Activated CD4-positive, alpha-beta T cell treated with anti-CD3 and anti-CD28 coated beads, Interleukin-2, amount 50 U/mL, for 16 hours (primary cell): Measurements from ENCODE around the gene PIH1D1.
A peak's percentile ranks its signal among the peaks of the same experiment; 100 is the strongest.

Experiments used
- DNase-seq: peaks from one replicate; pipeline ENCODE4 v3.0.0-alpha.2; 2020

The PIH1D1 gene

GRCh38 chr19:49415102-49415809 lies 36.4 kb downstream of the PIH1D1 start:
- DNase-seq, result no peak

DNA sequence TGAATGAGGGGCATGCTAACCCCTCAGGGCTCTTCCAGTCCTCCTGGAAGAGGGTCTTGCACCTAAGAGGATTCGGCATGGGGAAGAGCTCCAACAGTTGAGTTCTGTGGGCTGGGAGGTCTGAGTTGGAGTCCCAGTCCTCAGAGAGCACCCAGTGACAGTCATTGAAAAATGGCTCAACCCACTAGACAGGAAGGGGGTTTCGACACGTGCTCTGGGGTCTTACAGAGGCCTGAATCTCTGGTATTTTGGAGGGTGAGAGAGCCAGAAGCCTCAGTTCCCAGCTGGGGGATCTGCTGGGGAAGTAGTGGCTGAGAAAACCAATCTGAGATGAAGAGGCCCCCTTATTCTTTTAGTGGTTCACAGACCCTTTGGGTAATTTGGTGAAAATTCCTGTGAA lies 37.4 kb downstream of the PIH1D1 start:
- DNase-seq, result no peak

DNA sequence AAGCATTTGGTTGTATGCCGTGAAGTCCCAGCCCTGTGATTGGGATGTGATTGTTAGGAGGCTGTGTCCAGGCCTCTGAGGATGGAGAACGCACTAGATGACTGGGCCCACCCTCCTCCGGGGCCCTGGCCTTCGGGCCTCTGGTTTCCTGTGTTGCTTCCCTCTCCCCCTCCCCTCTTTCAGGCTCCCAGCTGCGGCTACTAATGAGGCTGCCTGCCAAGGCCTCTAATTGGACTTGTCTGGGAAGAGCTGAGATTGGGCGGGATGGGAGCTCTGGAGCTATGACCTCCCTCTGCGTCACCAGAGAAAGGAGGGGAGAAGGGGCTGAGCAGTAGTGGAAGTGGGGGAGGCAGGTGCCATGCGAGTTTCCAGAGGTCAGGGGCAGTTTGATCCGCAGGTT lies 38.3 kb downstream of the PIH1D1 start:
- DNase-seq, result no peak

DNA sequence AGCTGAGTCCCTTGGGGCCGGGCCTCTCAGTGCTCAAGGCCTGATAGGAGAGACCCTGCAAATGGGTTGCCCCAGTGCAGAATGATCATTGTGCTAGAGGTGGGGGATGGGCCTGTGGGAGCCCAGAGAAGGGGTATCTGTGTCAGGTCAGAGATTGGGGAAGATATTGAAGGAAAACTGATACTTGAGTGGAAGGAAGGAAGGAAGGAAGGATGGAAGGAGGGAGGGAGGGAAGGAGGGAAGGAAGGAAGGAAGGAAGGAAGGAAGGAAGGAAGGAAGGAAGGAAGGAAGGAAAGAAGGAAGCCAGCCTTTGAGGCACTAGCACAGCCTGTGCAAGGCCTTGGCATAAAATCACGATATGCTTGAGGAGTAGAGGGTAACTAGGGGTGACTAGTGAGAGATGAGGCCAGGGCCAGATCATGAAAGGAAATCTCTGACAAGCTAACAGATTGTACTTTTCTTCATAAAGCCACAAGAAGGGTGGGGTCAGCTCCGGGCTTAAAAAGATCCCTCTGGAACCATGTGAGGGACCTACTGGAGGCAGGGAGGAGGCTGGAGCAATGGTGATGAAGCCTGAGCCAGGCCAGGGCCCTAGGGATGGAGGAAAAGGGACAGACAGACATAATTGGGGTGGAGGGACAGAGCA lies 39.8 kb downstream of the PIH1D1 start:
- no peak for DNase-seq

- peak; percentile 34 for DNase-seq
These were observed 42.1 kb downstream of the PIH1D1 start for GRCh38 chr19:49409441-49410029.

GRCh38 chr19:49408816-49409440 lies 42.7 kb downstream of the PIH1D1 start:
- no peak for DNase-seq

- DNase-seq, result no peak
These were observed 44.1 kb downstream of the PIH1D1 start for GRCh38 chr19:49407482-49408015.

DNA sequence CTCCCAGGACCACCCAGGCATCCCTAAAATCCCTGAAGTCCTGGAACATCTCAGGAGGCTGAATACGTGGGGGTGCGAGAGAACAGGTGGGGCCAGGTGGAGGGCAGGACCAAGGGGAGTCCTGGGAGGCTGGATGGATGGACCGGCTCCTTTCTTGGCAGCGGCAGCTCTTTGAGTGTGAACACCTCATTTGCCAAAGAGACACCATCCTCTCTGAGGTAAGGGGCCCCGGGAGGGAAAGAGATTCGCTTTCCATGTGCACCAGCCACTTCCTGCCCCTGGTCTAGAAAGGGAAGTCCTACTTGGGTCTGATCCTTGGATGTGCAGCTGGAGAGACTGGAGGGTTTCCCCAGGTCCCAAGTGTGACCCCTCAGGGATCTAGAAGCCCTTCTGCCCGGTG lies 44.5 kb downstream of the PIH1D1 start:
- no peak for DNase-seq

DNA sequence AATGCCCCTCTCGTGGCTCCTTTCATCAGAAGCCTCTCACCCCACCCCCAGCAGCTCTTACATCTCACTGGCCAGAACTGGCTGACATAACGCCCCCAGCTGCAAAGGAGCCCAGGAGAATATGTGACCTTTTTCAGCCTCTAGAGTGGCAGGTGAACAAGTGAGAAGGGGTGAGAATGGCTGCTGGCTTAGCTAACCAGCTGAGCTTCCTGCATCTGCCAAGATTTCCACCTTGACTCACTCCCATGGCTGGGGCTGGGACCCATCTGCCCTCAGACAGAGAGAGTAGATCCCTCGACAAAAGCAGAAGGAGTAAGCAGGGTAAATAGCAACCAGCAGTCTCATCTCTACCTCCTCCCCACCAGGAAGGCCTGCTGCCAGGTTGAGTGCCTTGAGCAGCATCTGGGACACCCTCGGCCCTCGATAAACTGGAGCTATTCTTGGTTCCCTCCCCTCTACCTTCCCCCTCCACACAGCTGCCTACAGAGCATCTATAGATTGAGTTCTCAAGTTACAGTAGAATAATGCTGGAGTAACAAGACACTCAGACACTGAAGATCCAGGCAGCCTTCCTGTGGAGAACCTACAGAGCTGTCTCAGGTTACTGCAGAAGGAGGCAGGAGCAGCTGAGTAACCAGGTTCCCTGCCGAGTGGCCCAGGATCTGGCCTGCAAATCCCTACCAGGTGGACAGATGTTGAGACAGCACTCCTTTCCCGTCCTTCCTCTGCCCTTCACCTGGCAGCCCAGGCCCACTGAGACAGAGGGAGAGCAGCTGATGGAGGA lies 48.0 kb downstream of the PIH1D1 start:
- no peak for DNase-seq

GRCh38 chr19:49400029-49400428 lies 51.6 kb downstream of the PIH1D1 start:
- no peak for DNase-seq

- DNase-seq, result no peak
These were observed 52.7 kb downstream of the PIH1D1 start for GRCh38 chr19:49398931-49399330.

DNA sequence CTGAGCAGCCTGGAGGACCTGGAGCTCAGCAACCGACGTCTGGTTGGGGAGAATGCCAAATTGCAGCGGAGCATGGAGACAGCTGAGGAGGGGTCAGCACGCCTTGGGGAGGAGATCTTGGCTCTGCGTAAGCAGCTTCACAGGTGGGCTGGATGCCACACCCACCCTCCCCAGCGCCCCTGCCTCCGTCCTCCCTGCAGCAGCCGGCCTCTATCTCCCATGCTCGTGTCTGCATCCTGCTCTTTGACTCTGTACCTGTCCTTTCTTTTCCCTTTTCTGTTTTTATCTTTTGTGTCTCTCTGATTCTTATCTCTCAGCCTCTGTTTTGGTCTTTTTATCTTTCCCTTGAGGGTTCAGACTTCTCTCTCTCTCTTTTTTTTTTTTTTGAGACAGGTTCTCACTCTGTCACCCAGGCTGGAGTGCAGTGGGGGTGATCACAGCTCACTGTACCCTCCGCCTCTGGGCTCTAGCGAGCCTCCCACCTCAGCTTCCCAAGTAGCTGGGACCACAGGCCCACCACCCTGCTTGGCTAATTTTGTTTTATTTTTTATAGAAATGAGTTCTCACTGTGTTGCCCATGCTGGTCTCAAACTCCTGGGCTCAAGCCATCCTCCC lies 53.5 kb downstream of the PIH1D1 start:
- no peak for DNase-seq

- DNase-seq, result no peak
These were observed 54.7 kb downstream of the PIH1D1 start for GRCh38 chr19:49396738-49397505.
